HepG2 (cell line): ENCODE results near the gene YPEL5. TPM values are rescaled to one million over a fixed set of nuclear protein-coding genes. Genes with fewer than 3 reads are reported as not detected.
A peak's percentile ranks its signal among the peaks of the same experiment; 100 is the strongest.

Source experiments
- ATAC-seq: fragments of 200-7000 bp; cut with Tn5 transposase; 3 replicates; pipeline ENCODE4 v1.9.1; 2020; ENCODE audit warnings: mild to moderate bottlenecking, moderate library complexity
- BruUV-seq: library from RNA; stranded (reverse); fragments of 400-500 nt; replicated peaks from 2 replicates; lab custom pipeline; 2021; lab: Mats Ljungman, UMichigan
- CTCF ChIA-PET: fragments of 300-600 bp; formaldehyde crosslinking; extraction: SDS; loops from one replicate; lab custom pipeline; 2021; ENCODE audit warnings: low total read pairs, inconsistent platforms, low intra/inter-chr PET ratio; lab: Yijun Ruan, JAX
- POLR2A ChIA-PET: fragments of 350-600 bp; sonication (Branson Sonifier 250); formaldehyde crosslinking; loops from one replicate; lab custom pipeline; 2020; ENCODE audit warnings: antibody characterized with exemption, inconsistent platforms; lab: Yijun Ruan, JAX
- DNase-seq: peaks from one replicate; pipeline ENCODE4 v3.0.0-alpha.2; 2015; ENCODE audit warnings: low spot score
- FAIRE-seq: peaks from 3 replicates; lab custom pipeline; 2011; peaks lifted over from hg19 to GRCh38; lab: Jason Lieb, UNC
- H2AFZ ChIP-seq: one replicate; pipeline ENCODE4 v1.6.1; 2011; ENCODE audit warnings: low read length, inconsistent platforms
- H3K27ac ChIP-seq: fragments of 300-600 bp; 3 replicates; pipeline ENCODE4 v1.8.0; 2011; ENCODE audit warnings: mixed run types, mild to moderate bottlenecking, mixed read lengths, low read length, inconsistent platforms; ENCODE audit not compliant: insufficient read depth; ENCODE audit errors: extremely low read length
- H3K27me3 ChIP-seq, 2 experiments: fragments of 200-600 bp in 1 of 2; 2 replicates in 1 of 2; 3 replicates in 1 of 2; pipeline versions ENCODE4 v1.6.0 to v1.8.0; 2011; ENCODE audit warnings: low read length in 2 of 2, mild to moderate bottlenecking in 2 of 2, moderate library complexity in 2 of 2, inconsistent platforms in 1 of 2; ENCODE audit not compliant: insufficient read depth in 2 of 2, control insufficient read depth in 1 of 2
- H3K36me3 ChIP-seq, 2 experiments: fragments of 200-600 bp in 1 of 2; replicated peaks in 1 of 2; 2 replicates in 1 of 2; 3 replicates in 1 of 2; pipeline versions ENCODE4 v1.5.1 to v1.8.0; 2011; ENCODE audit warnings: low read length in 2 of 2, inconsistent platforms in 1 of 2; ENCODE audit not compliant: insufficient read depth in 2 of 2, control insufficient read depth in 1 of 2
- H3K4me1 ChIP-seq: 2 replicates; pipeline ENCODE4 v1.5.1; 2012; ENCODE audit warnings: low read length, inconsistent platforms; ENCODE audit not compliant: insufficient read depth
- H3K4me2 ChIP-seq: 2 replicates; pipeline ENCODE4 v1.6.0; 2011; ENCODE audit warnings: low read depth, low read length, inconsistent platforms
- H3K4me3 ChIP-seq, 3 experiments: fragments of 200-600 bp in 1 of 3; sonication (generic), shearing (Covaris generic) in 1 of 3; replicated peaks in 1 of 3; 2 replicates each; pipeline ENCODE4 v1.5.1; 2011 to 2016; ENCODE audit warnings: low read length in 3 of 3, inconsistent platforms in 2 of 3, low read depth in 2 of 3, mild to moderate bottlenecking in 2 of 3, control low read depth in 1 of 3, mixed read lengths in 1 of 3; ENCODE audit not compliant: insufficient read depth in 1 of 3
- H3K79me2 ChIP-seq: one replicate; pipeline ENCODE4 v1.6.1; 2011; ENCODE audit warnings: low read length, inconsistent platforms; ENCODE audit not compliant: insufficient read depth
- H3K9ac ChIP-seq: 2 replicates; pipeline ENCODE4 v1.6.0; 2011; ENCODE audit warnings: mild to moderate bottlenecking, low read depth, low read length, inconsistent platforms; ENCODE audit not compliant: insufficient read depth
- H3K9me3 ChIP-seq: 2 replicates; pipeline ENCODE4 v1.5.1; 2012; ENCODE audit warnings: mild to moderate bottlenecking, low read length
- H4K20me1 ChIP-seq: 2 replicates; pipeline ENCODE4 v1.6.0; 2011; ENCODE audit warnings: inconsistent platforms, mild to moderate bottlenecking, low read length, moderate library complexity; ENCODE audit not compliant: insufficient read depth
- ATAD3A ChIP-seq: sonication (generic); formaldehyde crosslinking; IDR thresholded peaks from 2 replicates; pipeline ENCODE4 v1.4.0; 2020; ENCODE audit warnings: missing genetic modification reagents
- CENPT ChIP-seq: sonication (generic); formaldehyde crosslinking; IDR thresholded peaks from 2 replicates; pipeline ENCODE4 v1.8.0; 2022; ENCODE audit warnings: low read depth, mild to moderate bottlenecking, moderate library complexity, missing genetic modification reagents
- CREM ChIP-seq, 2 experiments: sonication (generic) in 1 of 2; formaldehyde crosslinking in 1 of 2; IDR thresholded peaks; 2 replicates each; pipeline versions ENCODE4 v1.4.0 to v1.6.1; 2016 to 2020; ENCODE audit warnings: antibody characterized with exemption in 1 of 2, mild to moderate bottlenecking in 1 of 2, missing genetic modification reagents in 1 of 2
- FOSL2 ChIP-seq: sonication (generic); formaldehyde crosslinking; IDR thresholded peaks from 2 replicates; pipeline ENCODE4 v1.4.0; 2020; ENCODE audit warnings: missing genetic modification reagents
- KDM2A ChIP-seq: sonication (generic); formaldehyde crosslinking; IDR thresholded peaks from 2 replicates; pipeline ENCODE4 v1.4.0; 2020; ENCODE audit warnings: low read depth, missing genetic modification reagents, borderline replicate concordance
- MEF2D ChIP-seq: sonication (generic); formaldehyde crosslinking; IDR thresholded peaks from 2 replicates; pipeline ENCODE4 v1.5.1; 2020; ENCODE audit warnings: mild to moderate bottlenecking, missing genetic modification reagents
- NONO ChIP-seq, 2 experiments: fragments of 450-650 bp in 1 of 2; sonication (generic) in 1 of 2; formaldehyde crosslinking in 1 of 2; IDR thresholded peaks in 1 of 2; conservative IDR thresholded peaks in 1 of 2; 2 replicates each; pipeline versions ENCODE4 v1.6.1 to v1.8.0; 2017 to 2022; ENCODE audit warnings: mild to moderate bottlenecking in 1 of 2, missing genetic modification reagents in 1 of 2, moderate library complexity in 1 of 2
- NPAS2 ChIP-seq: sonication (generic); formaldehyde crosslinking; IDR thresholded peaks from 2 replicates; pipeline ENCODE4 v1.8.0; 2022; ENCODE audit warnings: mild to moderate bottlenecking, missing genetic modification reagents, borderline replicate concordance
- PRDM4 ChIP-seq: sonication (generic); formaldehyde crosslinking; IDR thresholded peaks from 2 replicates; pipeline ENCODE4 v1.9.0; 2021; ENCODE audit warnings: missing genetic modification reagents, borderline replicate concordance
- RBM22 ChIP-seq: fragments of 200-400 bp; formaldehyde crosslinking; optimal IDR thresholded peaks from 2 replicates; pipeline ENCODE3; 2017; ENCODE audit warnings: mild to moderate bottlenecking, low read length, moderate library complexity
- RFX1 ChIP-seq: fragments of 450-650 bp; IDR thresholded peaks from 2 replicates; pipeline ENCODE4 v1.6.1; 2017
- RNF219 ChIP-seq: sonication (generic); formaldehyde crosslinking; IDR thresholded peaks from 2 replicates; pipeline ENCODE4 v1.5.0; 2020; ENCODE audit warnings: mild to moderate bottlenecking, missing genetic modification reagents
- SNAPC5 ChIP-seq: sonication (generic); formaldehyde crosslinking; IDR thresholded peaks from 2 replicates; pipeline ENCODE4 v1.8.1; 2023; ENCODE audit warnings: mild to moderate bottlenecking, missing genetic modification reagents, borderline replicate concordance
- WGBS: methylation state at CpG from one replicate; pipeline ENCODE4 v1.1.6; 2017; ENCODE audit warnings: low lambda C conversion rate; 5-methylcytosine and 5-hydroxymethylcytosine counted together
- in situ Hi-C: cut with HindIII; loops from 2 replicates; pipeline ENCODE4 v1.10.0; 2017; ENCODE audit warnings: low pct_unique_long_range_greater_than_20kb; ENCODE audit not compliant: extremely low pct_ligation_motif_present
- intact Hi-C: fragments of 100-400 bp; cut with micrococcal nuclease; formaldehyde crosslinking; loops from one replicate; pipeline ENCODE4 v1.10.0; 2022; ENCODE audit not compliant: unreplicated experiment
- polyA plus RNA-seq, 8 experiments: library from polyadenylated mRNA; depleted of rRNA in 3 of 8; stranded (reverse) in 7 of 8; unstranded in 1 of 8; fragments of >200 nt; fragmentation: Illumina TruSeq in 4 of 8; extraction: Trizol in 4 of 8; gene quantifications; 2 replicates each; pipeline versions ENCODE4 v1.2.1 to v1.2.3, GENCODE V29; 2011 to 2016; ENCODE audit warnings: low read depth in 4 of 8, missing spikeins in 1 of 8, mixed read lengths in 1 of 8; ENCODE audit not compliant: insufficient read depth in 1 of 8
- total RNA-seq, 5 experiments: library from RNA; depleted of rRNA; stranded (reverse); fragments of >200 nt; fragmentation: Illumina TruSeq; extraction: Trizol; gene quantifications; 2 replicates each; pipeline ENCODE4 v1.2.3, GENCODE V29; 2016; ENCODE audit warnings: low read depth in 1 of 5

The YPEL5 gene
- total and polyA plus RNA-seq, 2 of the 13 experiments (the other 11 are each of a cell fraction or from before 2014, with no cell fraction given), result 12.7 to 49.7 TPM

- H3K79me2 ChIP-seq, result no peaks in the 10 kb centered on the region
- H4K20me1 ChIP-seq, result no peaks in the 10 kb centered on the region
- FAIRE-seq (no peak), DNase-seq (no peak), ATAC-seq (peak; percentile 31; the same call in 1 of the 3 replicates)
- TF ChIP-seq RFX1, result no peak
- no peak for TF ChIP-seq SNAPC5
- TF ChIP-seq RNF219, result no peak
- 0 out of 2 replicates have a peak, but pooled peaks have one; percentile 39 for TF ChIP-seq FOSL2 (CRISPR knock-in tag)
- no peak overlapping the region for H3K4me3 ChIP-seq
- no peak overlapping the region for H3K4me2 ChIP-seq
- intact Hi-C loops (no loop called here), in situ Hi-C loops (no loop called here)
- H3K27me3 ChIP-seq, result peaks cover 1 to 29% of the 10 kb centered on the region in 2 experiments; a peak in 3 of 5 replicates
- POLR2A ChIA-PET, result no interaction called here
- H3K9ac ChIP-seq, result no peak overlapping the region
- CTCF ChIA-PET, result no interaction called here
- H3K27ac ChIP-seq, result no peak overlapping the region
- WGBS, result 3% methylated on average over 11 of the region's 11 CpGs
- no peaks in the 10 kb centered on the region for H3K36me3 ChIP-seq
- no peak overlapping the region for H2AFZ ChIP-seq
- no peaks in the 10 kb centered on the region for H3K4me1 ChIP-seq
- H3K9me3 ChIP-seq, result no peaks in the 10 kb centered on the region
- BruUV-seq, result no TSS peak
Observed at GRCh38 chr2:30178618-30179434, 32.0 kb downstream of the YPEL5 start.

- 0% methylated on average over 2 of the region's 2 CpGs for WGBS
- TF ChIP-seq RBM22, result no peak
- TF ChIP-seq PRDM4 (CRISPR knock-in tag), result no peak
- TF ChIP-seq NPAS2 (CRISPR knock-in tag), result no peak
- TF ChIP-seq CREM (IDR thresholded peaks at IDR 0.05), result no peak
- TF ChIP-seq CREM (CRISPR knock-in tag; IDR thresholded peaks at IDR 0.05), result no peak
- TF ChIP-seq ATAD3A (CRISPR knock-in tag), result no peak
- TF ChIP-seq MEF2D, result no peak
- no peak for TF ChIP-seq NONO (IDR thresholded peaks at IDR 0.05)
- no peak for TF ChIP-seq NONO (CRISPR knock-in tag; conservative IDR thresholded peaks at IDR 0.05)
- no peak for TF ChIP-seq CENPT (CRISPR knock-in tag)
- no peak for TF ChIP-seq KDM2A
Observed at GRCh38 chr2:30179536-30179935, 32.7 kb downstream of the YPEL5 start.

More at GRCh38 chr2:30179536-30179935, 32.7 kb downstream of the YPEL5 start:
- H3K4me2 ChIP-seq, result no peak overlapping the region
- ATAC-seq (no peak), FAIRE-seq (no peak), DNase-seq (no peak)
- H2AFZ ChIP-seq, result no peak overlapping the region
- no peaks in the 10 kb centered on the region for H3K9me3 ChIP-seq
- H3K4me3 ChIP-seq, result no peak overlapping the region
- no peaks in the 10 kb centered on the region for H3K79me2 ChIP-seq
- H3K27ac ChIP-seq, result no peak overlapping the region
- H3K4me1 ChIP-seq, result no peaks in the 10 kb centered on the region
- intact Hi-C loops (no loop called here), in situ Hi-C loops (no loop called here)
- ChIA-PET CTCF (no interaction called here), POLR2A (no interaction called here)
- no TSS peak for BruUV-seq
- H4K20me1 ChIP-seq, result no peaks in the 10 kb centered on the region
- H3K27me3 ChIP-seq, result peaks cover 3 to 36% of the 10 kb centered on the region in 2 experiments; a peak in 3 of 5 replicates
- H3K9ac ChIP-seq, result no peak overlapping the region
- no peaks in the 10 kb centered on the region for H3K36me3 ChIP-seq
